ENCODE results near the gene MYO7B. TPM values are rescaled to one million over a fixed set of nuclear protein-coding genes. Genes with fewer than 3 reads are reported as not detected.

MYO7B gene
- total RNA-seq, 2 experiments from 2014 or later: 0.37 to 0.41 TPM

- no peak overlapping the region for H3K4me3 Mint-ChIP-seq
- no peak for DNase-seq
- H3K9me3 Mint-ChIP-seq: no peaks in the 10 kb centered on the region
- no peaks in the 10 kb centered on the region for H3K27me3 Mint-ChIP-seq (ENCODE audit: low read depth)
- intact Hi-C loops (cut with micrococcal nuclease): no loop called here
- CTCF ChIA-PET: interaction anchor here (0.8 to 11.0 kb wide), 2 partner anchors 10 to 59 kb away, joined by 4 to 145 read pairs; no protein-coding TSS in a partner anchor
- H3K27ac Mint-ChIP-seq: no peak overlapping the region
- H3K4me1 Mint-ChIP-seq (ENCODE audit: low read depth): peaks cover 9% of the 10 kb centered on the region
- H3K36me3 Mint-ChIP-seq (ENCODE audit: low read depth): no peaks in the 10 kb centered on the region
Observed at GRCh38 chr2:127651971-127652550, 116.6 kb downstream of the MYO7B start.

GRCh38 chr2:127652786-127653357, 117.4 kb downstream of the MYO7B start:
- H3K4me3 Mint-ChIP-seq: no peak overlapping the region
- DNase-seq: no peak
- H3K36me3 Mint-ChIP-seq (ENCODE audit: low read depth): no peaks in the 10 kb centered on the region
- H3K27ac Mint-ChIP-seq: no peak overlapping the region
- no peaks in the 10 kb centered on the region for H3K27me3 Mint-ChIP-seq (ENCODE audit: low read depth)
- intact Hi-C loops (cut with micrococcal nuclease): no loop called here
- peaks cover 9% of the 10 kb centered on the region for H3K4me1 Mint-ChIP-seq (ENCODE audit: low read depth)
- H3K9me3 Mint-ChIP-seq: no peaks in the 10 kb centered on the region
- CTCF ChIA-PET: interaction anchor here (0.6 to 11.0 kb wide), 4 partner anchors 11 to 65 kb away, joined by 3 to 145 read pairs (median 4); no protein-coding TSS in a partner anchor

DNA sequence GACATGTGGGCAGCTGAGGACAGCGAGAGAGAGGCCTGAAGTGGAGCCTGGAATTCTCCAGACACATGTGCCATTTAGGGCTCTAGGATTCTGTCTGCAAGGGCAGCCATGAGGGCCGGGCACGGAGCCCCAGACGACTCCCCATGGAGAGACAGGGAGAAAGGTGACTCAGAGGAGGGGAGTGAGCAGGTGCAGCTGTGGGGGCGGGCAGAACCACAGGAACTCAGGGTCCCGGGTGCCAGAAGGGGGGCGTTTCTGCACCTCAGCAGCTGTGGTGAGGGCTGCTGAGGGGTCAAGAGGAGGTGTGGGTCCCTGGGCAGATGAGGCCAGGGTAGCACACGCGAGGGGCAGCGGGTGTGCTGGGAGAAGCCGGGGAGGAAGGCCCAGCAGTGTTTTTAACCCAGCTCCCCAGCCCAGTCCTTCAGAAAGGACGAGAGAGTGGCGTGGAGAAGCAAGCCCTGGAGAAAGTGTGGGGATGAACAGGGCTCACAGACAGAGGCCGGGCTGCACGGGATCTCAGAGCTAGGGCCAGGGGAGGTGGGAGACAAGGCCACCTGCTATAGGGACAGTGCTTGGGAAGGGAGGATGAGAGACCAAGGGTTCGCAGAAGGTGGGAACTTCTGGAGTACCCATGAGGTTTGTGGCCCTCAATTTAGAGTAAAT, 118.1 kb downstream of the MYO7B start:
- Mint-ChIP-seq H3K4me3 (no peak overlapping the region), H3K36me3 (ENCODE audit: low read depth) (no peaks in the 10 kb centered on the region), H3K9me3 (no peaks in the 10 kb centered on the region), H3K27me3 (ENCODE audit: low read depth) (no peaks in the 10 kb centered on the region), H3K4me1 (ENCODE audit: low read depth) (peaks cover 6% of the 10 kb centered on the region), H3K27ac (no peak overlapping the region)
- CTCF ChIA-PET: interaction anchor here (0.7 to 11.0 kb wide), 3 partner anchors 13 to 60 kb away, joined by 3 to 145 read pairs (median 3); no protein-coding TSS in a partner anchor
- DNase-seq: no peak
- intact Hi-C loops (cut with micrococcal nuclease): no loop called here

DNA sequence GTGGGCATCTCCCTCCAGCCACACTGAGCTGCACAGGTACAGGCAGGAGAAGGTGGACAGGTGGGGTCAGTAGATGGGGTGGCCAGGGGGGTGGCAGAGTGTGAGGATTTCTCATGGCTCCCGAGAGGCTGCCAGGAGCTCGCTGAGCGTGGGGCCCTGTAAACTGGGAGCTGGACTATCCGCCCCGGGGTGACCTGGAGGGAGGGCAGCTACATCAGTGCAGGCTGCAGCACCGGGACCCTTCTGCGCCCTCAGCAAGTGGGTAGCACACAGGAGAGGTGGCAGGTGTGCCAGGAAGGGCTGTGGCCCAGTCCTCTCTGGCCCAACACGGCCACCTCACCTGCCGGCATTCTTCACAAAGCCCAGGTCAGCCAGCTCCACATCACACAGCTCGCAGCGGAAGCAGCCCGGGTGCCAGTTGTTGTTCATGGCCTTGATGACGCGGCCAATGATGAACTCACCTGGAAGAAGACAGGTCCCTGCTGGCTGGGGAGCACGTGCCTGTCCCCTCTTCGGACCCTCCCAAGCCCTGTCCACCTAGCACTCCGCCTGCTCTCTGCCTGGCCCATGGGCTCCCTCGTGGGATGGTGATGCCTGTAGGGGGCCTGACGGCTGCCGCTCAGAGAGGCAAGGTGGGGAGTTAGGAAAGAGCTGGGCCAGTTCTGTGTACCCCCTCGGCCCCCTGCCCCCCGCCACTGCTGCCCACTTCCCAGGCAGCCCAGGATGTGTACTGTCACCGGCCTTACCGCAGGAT, 118.8 kb downstream of the MYO7B start:
- Mint-ChIP-seq H3K4me3 (no peak overlapping the region), H3K36me3 (ENCODE audit: low read depth) (no peaks in the 10 kb centered on the region), H3K27ac (no peak overlapping the region), H3K27me3 (ENCODE audit: low read depth) (no peaks in the 10 kb centered on the region), H3K9me3 (no peaks in the 10 kb centered on the region), H3K4me1 (ENCODE audit: low read depth) (peaks cover 4% of the 10 kb centered on the region)
- CTCF ChIA-PET: interaction anchor here (0.5 to 11.0 kb wide), 3 partner anchors 20 to 310 kb away, joined by 3 to 145 read pairs (median 4); no protein-coding TSS in a partner anchor
- intact Hi-C loops (cut with micrococcal nuclease): no loop called here
- DNase-seq: no peak

DNA sequence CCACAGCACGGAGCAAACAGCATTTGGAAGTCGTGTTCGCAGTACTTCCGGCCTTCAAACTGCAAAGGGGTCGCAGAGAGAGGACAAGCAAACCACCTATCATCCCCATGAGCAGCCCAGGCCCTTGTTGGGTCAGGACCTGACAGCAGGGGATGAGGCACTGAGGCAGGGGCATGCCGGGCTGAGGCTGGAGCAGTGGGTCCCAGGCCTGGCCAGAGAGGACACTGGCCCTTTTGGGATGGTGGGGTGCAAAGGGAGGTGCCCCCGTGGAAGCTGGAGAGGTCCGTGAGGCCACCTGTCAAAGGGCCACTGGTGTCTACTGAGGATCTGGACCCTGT, 119.3 kb downstream of the MYO7B start:
- H3K9me3 Mint-ChIP-seq: no peaks in the 10 kb centered on the region
- no peak overlapping the region for H3K27ac Mint-ChIP-seq
- CTCF ChIA-PET: interaction anchor here (0.7 kb wide), 1 partner anchor 63 kb away, joined by 4 read pairs; no protein-coding TSS in a partner anchor
- H3K27me3 Mint-ChIP-seq (ENCODE audit: low read depth): no peaks in the 10 kb centered on the region
- H3K36me3 Mint-ChIP-seq (ENCODE audit: low read depth): no peaks in the 10 kb centered on the region
- H3K4me3 Mint-ChIP-seq: no peak overlapping the region
- no peak for DNase-seq
- intact Hi-C loops (cut with micrococcal nuclease): no loop called here
- H3K4me1 Mint-ChIP-seq (ENCODE audit: low read depth): no peaks in the 10 kb centered on the region

- CTCF ChIA-PET: interaction anchor here (0.7 to 0.8 kb wide), 2 partner anchors 15 to 64 kb away, joined by 4 to 5 read pairs; no protein-coding TSS in a partner anchor
- Mint-ChIP-seq H3K36me3 (ENCODE audit: low read depth) (no peaks in the 10 kb centered on the region), H3K4me1 (ENCODE audit: low read depth) (no peaks in the 10 kb centered on the region), H3K27ac (no peak overlapping the region), H3K4me3 (no peak overlapping the region), H3K9me3 (no peaks in the 10 kb centered on the region), H3K27me3 (ENCODE audit: low read depth) (no peaks in the 10 kb centered on the region)
- intact Hi-C loops (cut with micrococcal nuclease): no loop called here
- no peak for DNase-seq
Observed at GRCh38 chr2:127655209-127656073, 120.0 kb downstream of the MYO7B start.

- Mint-ChIP-seq H3K36me3 (ENCODE audit: low read depth) (no peaks in the 10 kb centered on the region), H3K27me3 (ENCODE audit: low read depth) (peaks cover 6% of the 10 kb centered on the region), H3K9me3 (no peaks in the 10 kb centered on the region), H3K27ac (no peak overlapping the region), H3K4me3 (no peak overlapping the region), H3K4me1 (ENCODE audit: low read depth) (no peaks in the 10 kb centered on the region)
- intact Hi-C loops (cut with micrococcal nuclease): no loop called here
- CTCF ChIA-PET: interaction anchor here (0.8 to 1.3 kb wide), 2 partner anchors 16 to 66 kb away, joined by 5 read pairs; no protein-coding TSS in a partner anchor
- DNase-seq: no peak
Observed at GRCh38 chr2:127656569-127657231, 121.2 kb downstream of the MYO7B start.

GRCh38 chr2:127657232-127657595, 121.7 kb downstream of the MYO7B start:
- Mint-ChIP-seq H3K27ac (no peak overlapping the region), H3K4me3 (no peak overlapping the region), H3K4me1 (ENCODE audit: low read depth) (no peaks in the 10 kb centered on the region), H3K27me3 (ENCODE audit: low read depth) (peaks cover 11% of the 10 kb centered on the region), H3K9me3 (no peaks in the 10 kb centered on the region), H3K36me3 (ENCODE audit: low read depth) (no peaks in the 10 kb centered on the region)
- CTCF ChIA-PET: interaction anchor here (1.3 kb wide), 1 partner anchor 66 kb away, joined by 5 read pairs; no protein-coding TSS in a partner anchor
- no peak for DNase-seq
- intact Hi-C loops (cut with micrococcal nuclease): no loop called here

- peaks cover 12% of the 10 kb centered on the region for H3K27me3 Mint-ChIP-seq (ENCODE audit: low read depth)
- H3K4me3 Mint-ChIP-seq: no peak overlapping the region
- DNase-seq: no peak
- CTCF ChIA-PET: interaction anchor here (1.3 kb wide), 1 partner anchor 67 kb away, joined by 5 read pairs; no protein-coding TSS in a partner anchor
- intact Hi-C loops (cut with micrococcal nuclease): no loop called here
- no peaks in the 10 kb centered on the region for H3K9me3 Mint-ChIP-seq
- H3K4me1 Mint-ChIP-seq (ENCODE audit: low read depth): no peaks in the 10 kb centered on the region
- H3K27ac Mint-ChIP-seq: no peak overlapping the region
- H3K36me3 Mint-ChIP-seq (ENCODE audit: low read depth): no peaks in the 10 kb centered on the region
Observed at GRCh38 chr2:127658146-127658545, 122.7 kb downstream of the MYO7B start.

GRCh38 chr2:127658641-127659407, 123.3 kb downstream of the MYO7B start:
- Mint-ChIP-seq H3K9me3 (no peaks in the 10 kb centered on the region), H3K27me3 (ENCODE audit: low read depth) (peaks cover 18% of the 10 kb centered on the region), H3K4me1 (ENCODE audit: low read depth) (no peaks in the 10 kb centered on the region), H3K27ac (no peak overlapping the region), H3K4me3 (no peak overlapping the region), H3K36me3 (ENCODE audit: low read depth) (no peaks in the 10 kb centered on the region)
- intact Hi-C loops (cut with micrococcal nuclease): no loop called here
- CTCF ChIA-PET: no interaction called here
- DNase-seq: no peak
